Skin of body (tissue), 2 donors: ENCODE data around the gene CLRN3. TPM values are rescaled to one million over a fixed set of nuclear protein-coding genes. Genes with fewer than 3 reads are reported as not detected.

Source experiments
- DNase-seq: peaks from one replicate; lab custom pipeline; 2025; lab: John Stamatoyannopoulos, UW
- total RNA-seq: library from RNA; depleted of rRNA; stranded (reverse); fragments of >200 nt; gene quantifications from one replicate; pipeline ENCODE4 v1.2.3, GENCODE V29; 2014

CLRN3 gene
- total RNA-seq, 1 donor from 2014 or later = 0.39 TPM

- DNase-seq = no peak
Observed at GRCh38 chr10:127875449-127875765, 17.3 kb downstream of the CLRN3 start.

GRCh38 chr10:127874671-127875448 is 17.9 kb downstream of the CLRN3 start:
- no peak for DNase-seq

- DNase-seq = no peak
Observed at GRCh38 chr10:127873901-127874470, 18.8 kb downstream of the CLRN3 start.

DNA sequence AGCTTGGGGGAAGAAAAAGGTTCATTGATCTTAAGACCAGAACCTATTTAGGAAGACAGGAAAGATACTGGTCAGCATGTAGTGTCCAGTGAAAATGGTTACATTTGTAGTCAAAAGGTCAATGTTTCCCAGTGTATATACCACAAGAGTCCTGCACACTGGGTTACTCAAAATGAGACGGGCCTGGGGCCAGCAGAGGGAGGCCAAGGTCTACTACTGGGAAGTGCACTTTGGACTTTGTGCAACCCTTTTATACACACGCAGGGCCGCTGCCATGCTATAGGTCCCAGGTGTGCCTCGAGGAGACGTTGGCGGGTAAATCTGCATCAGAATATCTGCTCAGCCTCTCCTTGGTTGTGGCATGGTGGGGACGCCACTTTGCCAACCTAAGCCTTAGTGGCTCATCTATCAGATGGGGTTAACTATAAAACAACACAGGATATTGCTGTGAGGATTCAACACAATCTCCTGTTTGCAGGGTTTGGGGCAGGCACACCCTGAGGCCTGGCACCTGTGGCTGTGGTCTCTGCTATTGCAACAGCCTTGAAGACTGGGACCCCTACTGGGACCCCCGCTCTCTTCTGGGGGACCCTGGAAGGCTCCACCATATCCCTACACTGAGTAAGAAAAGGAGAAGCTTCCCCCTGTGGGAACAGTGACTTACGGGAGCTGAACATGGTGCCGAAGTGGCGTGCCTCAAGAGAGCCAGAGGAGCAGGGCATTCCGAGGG is 19.7 kb downstream of the CLRN3 start:
- DNase-seq = no peak

GRCh38 chr10:127872011-127872761 is 20.6 kb downstream of the CLRN3 start:
- DNase-seq = no peak

DNA sequence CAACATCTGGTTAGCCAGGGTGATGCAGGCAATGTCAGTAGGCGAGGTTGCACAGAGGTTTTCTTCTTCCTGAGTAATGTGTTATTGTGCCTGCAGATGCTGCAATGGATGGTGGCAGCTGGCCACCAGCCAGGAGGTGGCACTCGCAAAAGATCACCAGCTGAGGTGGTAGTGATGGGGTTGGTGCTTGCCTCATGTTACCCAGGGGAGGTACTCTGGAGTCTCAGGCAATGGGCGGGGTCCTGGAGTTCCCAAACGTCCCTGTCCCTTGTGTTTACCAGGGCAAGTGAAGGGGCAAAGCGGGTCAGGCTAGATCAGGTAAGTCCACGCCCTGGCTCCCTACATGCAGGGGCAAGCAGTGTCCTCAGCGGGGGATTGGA is 21.1 kb downstream of the CLRN3 start:
- DNase-seq = no peak

- no peak for DNase-seq
Observed at GRCh38 chr10:127869329-127869728, 23.4 kb downstream of the CLRN3 start.

DNA sequence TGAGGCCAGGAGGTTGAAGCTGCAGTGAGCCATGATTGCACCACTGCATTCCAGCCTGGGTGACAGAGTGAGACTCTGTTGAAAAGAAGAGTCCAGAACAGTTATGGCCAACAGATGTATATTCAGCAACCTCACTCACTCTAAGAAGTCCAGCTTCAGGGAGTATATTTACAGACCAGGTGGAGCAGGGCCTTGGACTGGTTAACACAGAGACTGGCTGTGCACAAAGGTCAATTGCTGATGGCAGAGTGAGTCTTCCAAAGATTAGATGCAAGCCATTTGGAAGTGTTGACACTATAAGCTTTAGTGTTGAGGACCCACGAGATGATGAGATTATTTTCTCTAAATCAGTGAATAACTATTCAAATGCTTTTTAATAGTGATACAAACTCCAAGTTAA is 24.9 kb downstream of the CLRN3 start:
- no peak for DNase-seq

DNA sequence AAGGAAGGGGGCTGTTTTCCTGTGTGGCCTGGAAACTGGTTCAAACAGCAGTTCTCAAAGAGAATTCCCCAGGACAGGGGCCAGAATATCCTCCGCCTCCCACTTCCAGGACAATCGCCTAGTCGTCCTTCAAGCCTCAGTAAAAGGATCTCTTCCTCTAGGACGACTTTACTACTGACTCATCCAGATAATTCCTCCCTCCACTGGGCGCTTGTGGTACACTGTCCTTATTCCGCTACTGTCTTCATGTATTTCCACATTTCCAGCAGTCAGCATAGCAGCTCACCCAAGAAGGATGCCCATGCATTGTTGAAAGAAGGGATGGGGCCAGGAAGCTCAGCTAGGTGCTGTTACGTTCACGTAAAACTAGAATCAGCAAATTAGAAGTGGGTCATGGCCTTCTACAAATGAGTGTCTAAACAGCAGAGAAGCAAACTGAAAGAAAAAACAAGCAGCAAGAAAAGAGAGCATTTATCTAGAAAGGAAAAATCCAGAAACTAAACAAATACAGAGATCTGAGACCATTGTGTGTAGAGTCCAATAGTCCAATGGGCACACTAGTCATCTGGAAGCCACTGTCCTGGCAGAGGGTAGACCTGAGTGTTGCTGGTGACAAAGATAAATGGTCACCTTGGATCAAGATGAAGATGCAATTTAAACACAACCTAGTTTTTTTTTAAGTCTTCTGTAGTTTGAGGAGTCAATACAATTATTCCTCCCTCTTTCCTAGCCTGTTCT is 26.3 kb downstream of the CLRN3 start:
- no peak for DNase-seq

- DNase-seq = no peak
Observed at GRCh38 chr10:127863231-127863825, 29.4 kb downstream of the CLRN3 start.

GRCh38 chr10:127860592-127860991 is 32.1 kb downstream of the CLRN3 start:
- no peak for DNase-seq

- no peak for DNase-seq
Observed at GRCh38 chr10:127855976-127856375, 36.8 kb downstream of the CLRN3 start.

DNA sequence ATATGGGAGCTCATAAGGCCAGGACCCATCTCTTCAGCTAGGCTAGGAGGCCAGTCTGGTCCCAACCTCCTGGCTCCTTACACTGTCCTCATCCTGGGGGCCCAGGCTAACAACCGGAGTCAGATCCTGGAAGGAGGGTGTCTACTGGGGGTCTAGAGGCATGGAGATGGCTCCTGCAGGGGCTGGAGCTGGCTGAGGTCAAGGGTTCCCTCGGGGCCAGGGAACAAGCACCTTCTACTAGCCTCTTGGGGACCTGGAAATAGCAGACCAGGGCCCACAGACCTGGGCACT is 37.2 kb downstream of the CLRN3 start:
- DNase-seq = no peak

DNA sequence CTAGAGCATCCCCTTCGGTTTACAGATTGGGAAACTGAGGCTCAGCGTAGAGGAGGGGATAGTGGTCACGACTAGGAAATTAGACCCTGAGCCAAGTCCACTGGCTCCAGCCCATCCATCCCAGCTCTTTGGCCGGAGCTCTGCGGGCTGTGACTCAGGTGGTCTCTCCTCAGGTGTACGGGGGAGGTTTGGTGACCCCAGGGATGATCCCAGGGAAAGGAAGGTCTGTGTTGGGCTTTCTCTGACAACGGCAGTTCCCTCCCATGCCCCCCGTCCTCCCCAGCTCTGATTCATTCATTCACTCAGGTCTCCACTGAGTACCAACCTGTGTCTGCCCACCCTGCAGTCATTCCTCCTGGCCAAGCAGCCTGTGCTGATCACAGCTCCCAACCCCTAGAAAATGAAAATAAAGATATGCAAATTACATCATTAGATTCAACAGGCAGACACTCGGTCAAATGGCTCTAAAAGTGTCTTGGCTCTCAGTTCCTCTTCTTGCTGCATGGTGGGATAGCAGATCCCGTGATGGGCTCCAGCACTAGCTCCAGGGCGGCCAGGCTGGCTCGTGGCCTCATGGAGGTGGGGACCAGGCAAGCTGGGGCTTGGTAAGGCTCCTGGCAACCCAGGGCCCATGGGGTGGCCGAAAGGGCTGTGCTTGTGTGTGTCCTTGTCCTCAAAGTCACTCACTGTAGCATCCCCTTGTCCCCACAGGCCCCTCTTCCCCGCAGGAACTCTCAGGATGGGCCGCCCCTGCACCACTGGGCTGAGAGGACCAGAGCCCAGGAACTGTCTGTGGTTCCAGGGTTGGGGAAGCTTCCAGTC is 37.8 kb downstream of the CLRN3 start:
- DNase-seq = no peak

GRCh38 chr10:127853868-127854768 is 38.6 kb downstream of the CLRN3 start:
- DNase-seq = peak; percentile 22

- no peak for DNase-seq
Observed at GRCh38 chr10:127852456-127852855, 40.3 kb downstream of the CLRN3 start.

GRCh38 chr10:127851661-127852194 is 41.0 kb downstream of the CLRN3 start:
- DNase-seq = no peak

DNA sequence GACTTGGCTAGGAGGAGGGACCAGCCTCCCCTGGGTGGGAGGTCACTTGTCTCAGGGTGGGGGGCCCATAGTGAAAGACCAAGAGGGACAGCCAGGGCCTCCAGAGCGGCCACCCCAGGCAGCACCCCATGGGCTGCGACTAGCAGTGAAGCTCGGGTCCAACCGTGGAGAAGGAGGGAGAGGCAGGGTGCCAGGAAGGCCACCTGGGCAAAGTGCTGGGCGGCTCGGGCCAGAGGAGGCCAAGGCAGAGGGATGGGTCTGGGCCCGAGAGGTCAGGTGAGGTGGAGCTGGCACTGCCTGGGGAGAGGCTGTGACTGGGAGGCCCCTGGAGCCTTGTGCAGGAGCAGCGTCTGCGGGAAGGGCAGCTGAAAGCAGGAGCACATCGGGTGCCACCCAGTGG is 41.8 kb downstream of the CLRN3 start:
- no peak for DNase-seq

GRCh38 chr10:127849921-127850320 is 42.8 kb downstream of the CLRN3 start:
- DNase-seq = no peak
